RWPE1 (cell line): Measurements from ENCODE around the gene GIMAP2.
"Not testable (repeated sequence)": the region's sequence is repeated elsewhere in the genome, so short reads cannot be mapped to it uniquely, and the experiment has no call there.

Experiments used
- CTCF ChIA-PET: fragments of 350-600 bp; sonication (Branson Sonifier 250); formaldehyde crosslinking; extraction: SDS; loops from one replicate; lab custom pipeline; 2021; lab: Yijun Ruan, JAX
- POLR2A ChIA-PET: fragments of 400-600 bp; formaldehyde crosslinking; extraction: SDS; loops from one replicate; lab custom pipeline; 2020; ENCODE audit warnings: antibody characterized with exemption; ENCODE audit not compliant: low non-redundant PET; lab: Yijun Ruan, JAX
- DNase-seq: peaks from one replicate; pipeline ENCODE4 v3.0.0; 2012; ENCODE audit warnings: low spot score
- H3K27ac ChIP-seq: fragments of 450-650 bp; 2 replicates; pipeline ENCODE4 v1.5.1; 2017
- CTCF ChIP-seq: fragments of 450-650 bp; conservative IDR thresholded peaks from 2 replicates; pipeline ENCODE4 v1.5.1; 2017; ENCODE audit warnings: low read depth, mild to moderate bottlenecking

Gene GIMAP2

GRCh38 chr7:150665896-150666295 is 19.6 kb upstream of the GIMAP2 start:
- TF ChIP-seq CTCF, result no peak
- ChIA-PET POLR2A (no interaction called here), CTCF (no interaction called here)
- DNase-seq, result no peak
- no peak overlapping the region for H3K27ac ChIP-seq

DNA sequence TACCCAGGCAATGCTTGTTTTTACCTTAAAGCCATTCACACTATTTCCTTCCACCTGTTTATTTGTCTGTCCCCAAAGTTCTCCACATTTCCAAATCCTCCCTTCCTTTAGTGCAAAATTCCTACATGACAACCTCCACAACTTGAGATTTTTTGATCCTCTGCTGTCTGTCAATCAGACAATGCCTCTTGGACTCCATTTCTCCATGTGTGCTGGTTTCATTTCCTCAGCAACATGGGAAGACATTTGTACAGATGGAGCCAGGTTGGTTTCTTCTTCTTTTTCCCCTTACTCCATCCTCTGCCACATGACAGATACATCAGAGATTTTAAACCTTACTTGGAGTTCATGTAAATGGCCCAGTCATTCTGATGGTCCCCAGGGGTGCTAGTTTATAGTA is 19.1 kb upstream of the GIMAP2 start:
- POLR2A ChIA-PET, result no interaction called here
- TF ChIP-seq CTCF, result no peak
- CTCF ChIA-PET, result no interaction called here
- H3K27ac ChIP-seq, result no peak overlapping the region
- no peak for DNase-seq

DNA sequence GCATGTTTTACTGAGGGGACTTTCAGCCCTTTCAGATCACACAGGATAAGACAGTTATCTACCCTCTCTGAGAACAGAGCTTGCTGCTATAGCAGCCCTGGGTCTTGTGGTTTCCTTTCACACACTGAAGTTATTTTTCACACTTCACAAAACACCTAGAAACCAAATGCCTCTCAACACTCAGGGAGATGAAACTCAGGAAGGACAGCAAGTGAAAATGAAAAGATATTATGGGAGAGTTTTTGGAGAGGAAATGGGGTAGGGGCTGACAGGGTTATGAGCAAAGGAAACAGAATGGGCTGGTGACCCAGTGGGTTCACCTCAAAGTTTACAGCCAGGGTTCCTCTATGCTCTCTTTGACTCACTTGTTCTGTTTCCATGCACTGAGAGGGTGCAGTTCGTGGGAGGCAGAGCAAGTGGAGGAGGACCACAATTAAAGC is 17.0 kb upstream of the GIMAP2 start:
- no peak overlapping the region for H3K27ac ChIP-seq
- POLR2A ChIA-PET, result no interaction called here
- CTCF ChIA-PET, result no interaction called here
- no peak for DNase-seq
- no peak for TF ChIP-seq CTCF

DNA sequence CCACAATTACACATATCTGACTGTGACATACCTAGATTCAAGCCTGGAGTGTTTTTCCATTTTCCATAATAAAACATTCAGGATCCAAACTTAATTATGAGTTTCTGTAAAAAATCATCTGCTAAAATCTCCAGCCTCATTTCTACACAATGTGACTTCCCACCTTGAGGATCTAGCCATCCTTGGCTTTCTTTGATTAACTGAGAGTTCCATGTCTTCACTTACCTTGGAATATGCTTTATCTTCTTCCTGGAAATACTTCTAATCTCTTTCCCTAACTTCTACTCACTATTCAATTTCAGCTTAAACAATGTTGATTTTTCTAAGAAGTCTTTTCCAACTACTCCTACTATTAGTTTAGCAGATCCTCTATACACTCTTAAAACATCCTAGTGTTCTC is 16.5 kb upstream of the GIMAP2 start:
- CTCF ChIA-PET, result no interaction called here
- no peak overlapping the region for H3K27ac ChIP-seq
- POLR2A ChIA-PET, result no interaction called here
- no peak for TF ChIP-seq CTCF
- no peak for DNase-seq

GRCh38 chr7:150671798-150672585 is 13.5 kb upstream of the GIMAP2 start:
- POLR2A ChIA-PET, DNase-seq, CTCF ChIA-PET, H3K27ac ChIP-seq: not testable (repeated sequence)

DNA sequence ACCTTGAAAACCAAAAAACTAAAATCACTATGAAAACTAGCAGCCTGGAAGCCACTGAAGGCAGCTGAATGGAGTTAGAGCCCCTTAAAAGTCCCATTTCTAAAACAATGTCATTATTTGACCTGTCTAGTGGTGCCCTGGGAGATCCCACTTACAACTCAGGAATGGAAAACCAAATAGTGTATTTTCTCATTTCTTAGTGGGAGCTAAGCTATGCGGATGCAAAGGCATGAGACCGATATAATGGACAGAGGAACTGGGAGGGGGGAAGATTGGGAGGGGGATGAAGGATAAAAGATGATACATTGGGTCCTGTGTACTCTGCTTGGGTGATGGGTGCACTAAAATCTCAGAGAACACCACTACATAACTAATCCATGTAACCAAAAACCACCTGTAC is 9.8 kb upstream of the GIMAP2 start:
- POLR2A ChIA-PET, result no interaction called here
- no peak overlapping the region for H3K27ac ChIP-seq
- CTCF ChIA-PET, result no interaction called here
- no peak for TF ChIP-seq CTCF
- no peak for DNase-seq

DNA sequence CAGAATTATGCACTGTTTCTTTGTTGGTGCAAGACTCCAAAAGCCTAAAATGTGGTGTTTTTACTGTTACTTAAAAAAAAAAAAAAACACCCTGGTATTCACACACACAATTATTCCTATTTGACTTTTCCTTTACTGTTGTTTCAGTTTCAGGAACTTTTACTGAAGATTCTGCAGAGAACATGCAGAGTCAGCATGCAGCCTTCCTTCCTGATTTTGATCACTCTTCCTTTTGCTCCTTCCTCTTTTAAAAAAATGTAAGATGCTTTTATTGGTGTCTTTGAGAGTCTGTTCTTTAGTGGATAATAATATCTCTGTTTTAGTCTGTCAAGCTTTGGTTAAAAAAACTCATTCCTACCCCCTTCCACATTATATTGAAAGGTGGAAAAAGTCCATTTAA is 9.2 kb upstream of the GIMAP2 start:
- POLR2A ChIA-PET, H3K27ac ChIP-seq, DNase-seq, CTCF ChIA-PET: not testable (repeated sequence)

DNA sequence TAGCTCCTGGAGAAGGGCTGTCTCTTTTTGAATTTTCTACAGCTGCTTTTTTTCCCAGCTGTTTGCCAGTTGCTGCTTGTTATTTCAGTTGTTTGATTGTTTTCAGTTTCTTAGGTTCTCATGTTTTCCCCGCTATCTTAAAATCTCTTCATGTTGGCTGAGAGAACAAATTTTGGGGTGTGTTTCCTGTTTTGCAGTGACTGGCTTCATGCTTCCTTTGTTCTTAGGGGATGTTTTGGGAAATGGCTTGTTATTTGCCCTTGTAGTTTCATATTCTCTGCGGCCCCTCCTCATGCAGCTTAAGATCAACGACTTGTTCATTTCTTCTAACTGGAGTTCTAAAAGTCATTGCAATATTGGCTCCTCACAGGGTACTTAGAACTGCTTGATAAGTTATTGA is 8.7 kb upstream of the GIMAP2 start:
- CTCF ChIA-PET, DNase-seq, POLR2A ChIA-PET, H3K27ac ChIP-seq: not testable (repeated sequence)

GRCh38 chr7:150678601-150679000 is 6.9 kb upstream of the GIMAP2 start:
- DNase-seq, POLR2A ChIA-PET, CTCF ChIA-PET, H3K27ac ChIP-seq: not testable (repeated sequence)

DNA sequence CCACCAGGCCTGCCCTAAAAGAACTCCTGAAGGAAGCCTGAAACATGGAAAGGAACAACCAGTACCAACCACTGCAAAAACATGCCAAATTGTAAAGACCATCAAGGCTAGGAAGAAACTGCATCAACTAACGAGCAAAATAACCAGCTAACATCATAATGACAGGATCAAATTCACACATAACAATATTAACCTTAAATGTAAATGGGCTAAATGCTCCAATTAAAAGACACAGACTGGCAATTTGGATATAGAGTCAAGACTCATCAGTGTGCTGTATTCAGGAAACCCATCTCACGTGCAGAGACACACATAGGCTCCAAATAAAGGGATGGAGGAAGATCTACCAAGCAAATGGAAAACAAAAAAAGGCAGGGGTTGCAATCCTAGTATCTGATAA is 5.1 kb upstream of the GIMAP2 start:
- CTCF ChIA-PET, H3K27ac ChIP-seq, POLR2A ChIA-PET, DNase-seq: not testable (repeated sequence)
